GM21526 (cell line): ENCODE data around the gene DMAC1.

Experiments used
- ATAC-seq: cut with Tn5 transposase; IDR thresholded peaks from one replicate; pipeline ENCODE4 v1.9.1; 2021; ENCODE audit warnings: moderate library complexity; ENCODE audit not compliant: unreplicated experiment, low FRiP score

The DMAC1 gene, protein sequence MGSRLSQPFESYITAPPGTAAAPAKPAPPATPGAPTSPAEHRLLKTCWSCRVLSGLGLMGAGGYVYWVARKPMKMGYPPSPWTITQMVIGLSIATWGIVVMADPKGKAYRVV

DNA sequence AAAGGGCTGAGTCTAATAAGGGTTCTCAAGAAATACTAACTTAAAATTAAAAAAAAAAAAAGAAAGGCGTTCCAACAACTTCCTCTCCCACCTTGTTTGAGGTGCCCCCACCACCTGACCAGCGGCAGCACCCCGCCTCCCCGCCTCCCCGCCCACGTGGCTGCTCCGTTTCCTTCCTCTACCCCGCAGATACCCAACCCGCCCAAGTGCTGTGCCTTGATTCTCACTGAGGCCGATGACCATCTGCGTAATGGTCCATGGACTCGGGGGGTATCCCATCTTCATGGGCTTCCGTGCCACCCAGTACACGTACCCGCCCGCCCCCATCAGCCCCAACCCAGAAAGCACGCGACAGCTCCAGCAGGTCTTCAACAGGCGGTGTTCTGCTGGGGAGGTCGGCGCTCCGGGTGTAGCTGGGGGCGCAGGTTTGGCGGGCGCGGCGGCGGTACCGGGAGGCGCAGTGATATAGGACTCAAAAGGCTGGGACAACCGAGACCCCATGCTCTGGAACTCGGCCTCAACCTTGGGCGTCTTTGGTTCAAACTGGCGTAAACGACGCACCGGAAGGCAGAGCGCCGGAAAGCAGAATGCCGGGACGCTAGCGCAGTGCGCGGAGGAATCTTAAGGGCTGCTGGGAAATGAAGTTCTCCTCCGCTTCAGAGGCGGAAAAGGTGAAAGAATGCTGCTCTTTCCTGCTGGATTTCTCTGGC, at the start of gene DMAC1:
Gene DMAC1 (minus strand): TSS at position 545 of the 710 bp plus-strand sequence. CDS start 44 bp downstream, at position 501.
- ATAC-seq: peak; percentile 94

DNA sequence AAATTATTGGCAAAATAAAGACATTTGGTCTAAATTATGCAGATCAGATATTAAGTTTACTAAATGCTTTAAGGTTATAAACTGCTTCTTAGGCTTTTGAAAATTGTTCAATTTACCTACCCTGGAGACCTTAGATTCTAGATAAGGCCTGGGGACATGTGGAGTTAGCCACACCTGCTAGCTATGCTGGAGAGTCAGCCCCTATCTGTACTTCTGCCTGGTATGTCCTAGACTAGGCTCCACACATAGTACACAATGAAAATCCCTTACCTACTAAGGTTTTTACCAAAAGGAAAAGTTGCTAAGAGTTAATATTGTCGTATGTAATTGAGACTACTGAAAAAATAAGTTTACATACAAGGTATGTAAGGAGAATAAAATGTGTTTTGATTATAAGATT, 49.8 kb upstream of the DMAC1 start:
- no peak for ATAC-seq

DNA sequence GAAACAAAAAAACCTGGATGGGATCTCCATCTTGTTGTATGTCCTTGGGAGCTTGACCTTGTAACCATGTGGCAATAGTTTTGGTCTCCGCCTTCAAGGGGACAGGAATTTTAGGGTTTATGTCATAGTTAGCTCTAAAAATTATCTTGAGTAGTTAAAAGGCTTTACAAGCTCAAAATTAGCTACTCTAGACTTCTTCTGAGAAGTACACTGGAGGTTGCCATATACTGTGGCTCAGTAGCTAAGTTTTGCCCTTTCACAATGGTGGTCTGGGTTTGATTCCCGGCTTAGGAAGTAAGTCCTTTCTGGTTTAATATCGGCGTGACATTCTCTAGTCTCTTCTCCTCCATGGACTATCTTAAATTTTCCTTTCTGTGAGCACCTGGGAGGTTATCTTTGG, 48.9 kb upstream of the DMAC1 start:
- no peak for ATAC-seq

DNA sequence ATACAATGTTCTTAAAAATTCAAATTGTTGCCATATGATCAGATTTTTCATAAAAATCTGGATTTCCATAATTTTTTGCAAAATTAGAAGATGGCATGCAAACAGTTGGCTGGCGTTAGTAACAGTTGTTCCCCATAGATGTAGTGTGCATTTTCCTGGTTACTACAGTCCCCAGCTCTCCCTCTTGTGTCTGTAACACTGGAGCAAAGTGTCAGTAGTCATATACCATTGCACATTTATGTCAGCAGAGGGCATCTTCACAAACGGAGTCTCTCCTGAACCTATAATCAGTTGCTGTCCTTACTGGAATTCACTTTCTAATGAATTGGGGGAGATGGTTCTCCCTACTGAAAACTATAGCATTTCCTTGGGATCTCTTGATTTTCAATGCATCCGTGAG, 44.7 kb upstream of the DMAC1 start:
- no peak for ATAC-seq

DNA sequence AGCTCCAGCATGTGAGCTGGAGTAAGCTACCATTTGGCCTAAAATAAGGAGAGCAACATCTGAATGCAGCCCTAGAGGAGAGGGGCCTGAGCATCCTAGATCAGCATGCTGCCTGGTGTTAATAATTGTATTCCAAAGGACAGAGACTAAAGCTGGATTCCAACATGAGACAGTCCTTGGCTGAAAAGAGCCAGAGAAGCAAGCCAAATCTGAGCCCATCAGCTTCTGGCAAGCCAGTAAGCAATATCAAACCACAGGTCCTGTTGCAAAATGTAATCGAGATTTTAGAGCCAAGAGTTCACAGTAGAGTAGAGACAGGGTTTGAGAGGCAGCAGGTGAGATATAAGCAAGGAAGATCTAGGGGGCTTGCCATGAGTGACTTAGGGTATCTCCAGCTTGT, 42.3 kb upstream of the DMAC1 start:
- no peak for ATAC-seq

DNA sequence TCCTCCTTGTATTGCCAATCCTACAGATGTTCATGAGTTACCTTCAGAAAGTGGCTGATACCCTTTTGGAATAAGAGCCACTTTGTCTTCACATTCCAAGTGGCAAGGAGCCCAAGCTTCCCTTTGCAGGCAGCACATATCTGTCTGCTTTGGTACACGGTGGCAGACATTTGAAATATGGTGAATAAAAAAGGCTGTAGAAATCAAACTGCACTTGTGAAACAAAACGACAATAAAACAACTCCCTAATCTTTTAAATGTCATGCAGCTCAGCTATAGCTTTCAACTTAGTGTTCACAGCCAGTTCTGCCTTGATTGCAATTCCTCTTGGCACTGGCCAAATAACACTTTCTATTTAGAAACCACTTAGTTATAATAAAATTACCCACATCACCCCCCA, 35.0 kb upstream of the DMAC1 start:
- ATAC-seq: no peak

DNA sequence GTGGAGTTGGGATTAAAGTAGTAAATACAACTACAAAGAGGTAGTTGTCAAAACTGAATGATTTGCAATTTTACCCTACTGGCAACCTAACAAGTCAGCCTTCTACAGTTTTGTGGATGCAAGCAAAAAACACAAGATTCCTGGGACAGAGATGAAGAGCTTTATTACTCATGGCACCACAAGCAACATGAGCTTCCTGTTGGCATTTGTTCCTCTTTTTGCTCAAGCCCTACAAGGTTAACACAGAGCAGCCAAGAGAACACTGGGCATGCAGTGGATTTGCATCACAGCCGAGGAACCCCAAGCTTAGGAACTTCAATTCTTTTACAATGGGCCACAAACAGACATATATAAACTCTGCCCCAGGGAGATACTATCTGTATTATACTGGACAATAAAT, 28.8 kb upstream of the DMAC1 start:
- no peak for ATAC-seq

DNA sequence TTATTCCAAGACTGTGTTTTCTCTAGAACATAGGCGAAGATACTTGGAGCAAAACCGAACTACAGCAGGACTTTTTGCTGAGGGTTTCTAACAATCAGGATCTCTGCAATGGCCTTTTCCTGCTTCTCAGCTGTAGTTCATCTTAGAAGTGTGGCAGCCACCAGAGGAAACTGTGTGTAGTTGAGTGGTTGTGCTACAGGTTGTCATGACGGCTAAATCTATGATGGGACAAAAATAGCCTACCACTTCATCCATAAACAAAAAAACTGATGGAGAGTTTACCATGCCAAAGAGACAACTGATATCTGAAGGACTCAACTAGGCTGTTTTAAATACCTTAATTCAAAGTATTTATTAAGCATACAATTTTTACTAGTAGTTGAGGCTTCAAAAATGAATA, 28.2 kb upstream of the DMAC1 start:
- ATAC-seq: no peak

DNA sequence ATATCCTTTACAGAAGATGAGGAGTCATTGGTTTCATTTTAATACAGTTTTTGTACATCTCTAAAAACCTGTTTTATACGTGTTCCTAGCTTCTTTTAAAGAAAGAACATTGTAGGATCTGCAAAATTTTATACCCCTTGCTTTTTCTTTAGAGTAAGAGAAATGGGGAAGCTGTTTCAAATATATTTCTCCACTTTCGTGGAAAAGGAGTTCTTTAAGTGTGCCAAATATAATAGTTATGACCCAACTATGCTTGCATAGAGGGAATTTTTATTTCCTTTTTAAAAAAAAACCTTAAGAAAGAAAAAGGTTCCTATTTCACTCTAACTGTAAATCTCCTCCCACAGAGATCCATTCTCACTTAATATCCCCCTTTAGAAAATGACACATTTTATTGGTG, 27.5 kb upstream of the DMAC1 start:
- ATAC-seq: no peak

DNA sequence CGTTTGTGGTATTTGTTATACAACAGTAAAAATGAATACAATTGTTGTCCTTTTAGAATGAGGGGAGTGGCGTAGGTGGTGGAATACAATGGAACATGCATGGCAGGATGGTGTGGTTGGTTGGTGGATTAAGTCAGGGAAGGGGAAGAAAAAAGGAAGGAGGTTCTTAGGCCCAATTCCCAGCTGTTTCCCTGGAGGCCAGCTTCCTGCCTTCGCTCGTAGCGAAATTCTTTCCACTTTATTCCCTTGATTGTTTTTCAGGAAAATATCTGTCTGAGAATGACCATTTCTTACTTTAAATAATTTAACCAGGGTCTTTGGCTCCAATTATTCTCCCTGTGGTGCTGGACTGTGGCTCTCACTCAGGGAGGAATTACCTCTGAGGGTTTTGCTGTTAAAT, 24.1 kb upstream of the DMAC1 start:
- ATAC-seq: no peak

DNA sequence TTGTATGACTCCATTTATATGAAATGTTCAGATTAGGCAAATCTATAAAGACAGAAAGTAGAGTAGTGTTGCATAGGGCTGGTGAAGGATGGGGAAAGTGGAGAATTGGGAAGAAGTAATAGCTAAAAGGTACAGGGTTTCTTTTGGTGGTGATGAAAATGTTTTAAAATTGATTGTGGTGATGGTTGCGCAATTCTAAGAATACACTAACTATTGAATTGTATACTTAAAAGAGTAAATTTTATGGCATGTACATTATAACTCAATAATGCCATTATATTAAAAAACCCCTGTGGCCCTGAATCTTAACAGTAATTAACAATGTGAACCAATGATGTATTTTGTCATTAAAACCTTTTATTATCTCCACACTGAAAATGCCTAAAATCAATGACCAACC, 20.4 kb upstream of the DMAC1 start:
- ATAC-seq: no peak

DNA sequence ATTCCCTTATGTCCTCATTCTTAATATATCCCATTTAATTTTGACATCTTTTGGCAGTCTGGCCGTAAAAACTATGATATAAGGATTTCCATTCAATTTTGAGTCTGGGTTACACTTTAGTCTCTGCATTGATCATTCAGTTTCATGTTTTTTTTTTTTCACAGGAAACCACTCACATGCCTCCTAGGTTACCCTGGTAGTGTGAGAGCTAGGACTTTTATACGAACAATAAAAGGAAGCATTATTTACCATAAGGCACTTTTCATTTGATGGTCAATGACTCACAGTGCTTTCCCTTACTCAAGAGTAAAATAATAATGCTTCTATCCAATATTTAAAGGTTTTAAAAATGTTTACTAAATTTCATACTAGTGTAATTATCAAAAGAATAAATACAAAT, 16.4 kb upstream of the DMAC1 start:
- no peak for ATAC-seq

DNA sequence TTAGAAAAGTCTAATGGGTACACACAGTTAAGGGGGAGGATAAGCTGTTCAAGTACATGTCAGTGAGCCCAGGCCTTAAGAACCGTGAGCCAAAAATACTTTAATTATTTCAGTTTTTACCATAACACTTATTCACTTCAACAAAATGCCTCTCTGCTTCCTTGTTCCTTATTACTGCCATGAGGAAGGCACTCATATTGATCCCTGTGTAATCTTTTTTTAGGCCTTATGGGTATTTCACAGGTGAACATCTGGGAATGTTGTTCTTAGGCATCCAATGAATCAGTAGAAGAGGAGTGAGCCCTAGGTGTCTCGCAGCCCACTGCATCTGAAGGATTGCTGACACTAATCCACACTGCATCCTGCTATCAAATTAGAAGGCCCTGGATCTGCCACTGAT, 13.5 kb upstream of the DMAC1 start:
- no peak for ATAC-seq

DNA sequence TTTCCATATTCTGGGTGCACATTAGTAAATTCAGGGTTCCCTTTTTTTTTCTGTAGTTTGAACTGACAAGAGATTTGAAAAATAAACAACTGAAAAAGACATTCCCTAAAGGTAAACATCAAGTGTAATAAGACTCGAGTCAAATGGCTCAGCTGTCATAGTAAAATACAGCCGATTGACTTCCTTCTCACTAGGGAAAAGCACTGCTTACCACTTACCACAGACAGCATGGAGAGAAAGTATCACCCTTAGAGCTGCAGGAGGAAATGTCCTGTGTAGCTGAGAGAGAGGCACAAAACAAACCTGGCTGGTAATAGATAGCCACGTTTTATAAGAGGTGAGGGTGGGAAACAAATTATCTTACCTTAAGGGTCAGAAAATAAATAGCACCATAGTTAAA, 12.1 kb upstream of the DMAC1 start:
- no peak for ATAC-seq

DNA sequence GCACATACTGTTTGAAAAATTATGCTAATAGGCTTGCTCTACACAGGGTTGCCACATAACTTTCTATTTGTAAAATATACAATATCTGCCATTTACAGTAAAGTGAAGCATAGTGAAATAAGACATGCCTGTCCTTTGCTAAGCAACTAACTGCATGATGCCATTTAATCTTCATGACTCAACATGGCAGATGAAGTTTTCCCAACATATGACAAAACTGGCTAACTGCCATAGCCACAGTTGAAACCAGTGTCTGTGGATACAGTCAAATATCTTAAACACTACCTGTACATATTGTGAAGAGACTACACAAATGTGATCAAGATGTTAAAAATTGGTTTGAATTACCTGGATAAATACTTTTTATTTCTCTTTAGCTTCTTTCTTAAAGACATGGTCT, 3.1 kb upstream of the DMAC1 start:
- no peak for ATAC-seq

DNA sequence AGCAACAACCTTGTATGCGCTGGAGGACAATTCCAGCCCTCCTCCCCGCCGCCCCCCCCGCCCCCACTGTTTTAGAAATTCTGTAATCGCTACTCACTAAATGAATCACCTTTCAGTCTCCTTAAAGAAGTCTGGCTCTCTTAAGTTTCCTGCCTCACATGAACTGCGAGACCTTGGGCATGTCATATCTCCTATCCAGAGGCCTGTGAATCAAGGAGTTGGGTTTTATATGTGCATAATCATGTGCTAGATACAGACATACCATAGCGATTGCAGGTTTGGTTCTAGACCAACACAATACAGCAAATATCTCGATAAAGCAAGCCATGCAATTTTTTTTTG, 337 bp upstream of the DMAC1 start:
- peak; percentile 19 for ATAC-seq

DNA sequence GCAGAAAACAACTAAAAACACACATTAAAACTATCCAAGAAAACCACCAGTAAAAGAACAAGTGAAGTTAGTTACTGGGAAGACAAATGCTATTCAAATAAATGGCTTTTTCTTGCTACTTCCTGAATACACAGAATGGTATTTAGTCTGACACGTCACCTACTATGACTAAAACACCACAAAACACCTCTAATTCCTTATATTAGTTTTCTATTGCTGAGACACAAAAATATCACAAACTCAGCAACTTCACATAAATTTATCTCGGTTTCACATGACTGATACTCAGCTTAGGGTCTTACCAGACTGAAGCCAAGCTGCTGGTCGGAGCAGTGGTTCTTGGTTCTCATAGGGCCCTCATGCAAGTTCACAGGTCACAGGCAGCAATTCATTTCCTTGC, 5.4 kb downstream of the DMAC1 start:
- no peak for ATAC-seq

DNA sequence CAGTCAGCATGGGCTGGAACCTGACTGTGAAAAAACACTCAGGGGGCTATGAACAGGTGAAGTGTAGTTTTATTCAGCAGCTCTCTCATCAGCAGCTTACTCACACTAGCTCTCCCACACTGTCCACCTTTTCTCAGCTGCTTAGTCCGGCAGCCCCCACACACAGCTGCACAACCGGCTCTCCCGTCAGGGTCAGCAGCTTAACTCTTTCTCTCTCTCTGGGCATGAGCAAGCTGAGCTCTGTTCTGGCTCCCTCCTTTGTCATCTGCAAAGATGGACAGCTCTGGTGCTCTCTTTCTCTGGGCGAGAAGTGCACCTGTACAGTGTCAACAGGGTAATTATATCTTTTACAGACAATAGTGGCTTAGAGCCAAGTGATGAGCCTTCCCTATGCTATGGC, 8.2 kb downstream of the DMAC1 start:
- no peak for ATAC-seq

DNA sequence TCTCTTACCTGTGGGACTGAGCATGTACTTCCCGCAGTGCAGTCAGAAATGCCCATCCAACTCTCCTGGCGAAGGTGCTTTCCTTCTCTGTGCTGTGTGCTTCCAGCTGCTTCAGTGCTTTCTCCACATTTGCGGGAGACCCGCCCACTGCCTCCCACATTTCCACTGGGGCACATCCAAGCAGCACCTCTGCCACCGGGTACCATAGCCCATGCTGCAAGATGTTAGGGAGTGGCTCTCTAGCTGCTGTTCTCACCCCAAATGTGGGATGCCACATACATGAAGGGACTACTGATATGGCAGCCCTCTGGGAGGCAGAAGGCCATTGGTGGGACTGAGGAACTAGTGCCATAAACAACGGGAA, 8.8 kb downstream of the DMAC1 start:
- ATAC-seq: no peak

DNA sequence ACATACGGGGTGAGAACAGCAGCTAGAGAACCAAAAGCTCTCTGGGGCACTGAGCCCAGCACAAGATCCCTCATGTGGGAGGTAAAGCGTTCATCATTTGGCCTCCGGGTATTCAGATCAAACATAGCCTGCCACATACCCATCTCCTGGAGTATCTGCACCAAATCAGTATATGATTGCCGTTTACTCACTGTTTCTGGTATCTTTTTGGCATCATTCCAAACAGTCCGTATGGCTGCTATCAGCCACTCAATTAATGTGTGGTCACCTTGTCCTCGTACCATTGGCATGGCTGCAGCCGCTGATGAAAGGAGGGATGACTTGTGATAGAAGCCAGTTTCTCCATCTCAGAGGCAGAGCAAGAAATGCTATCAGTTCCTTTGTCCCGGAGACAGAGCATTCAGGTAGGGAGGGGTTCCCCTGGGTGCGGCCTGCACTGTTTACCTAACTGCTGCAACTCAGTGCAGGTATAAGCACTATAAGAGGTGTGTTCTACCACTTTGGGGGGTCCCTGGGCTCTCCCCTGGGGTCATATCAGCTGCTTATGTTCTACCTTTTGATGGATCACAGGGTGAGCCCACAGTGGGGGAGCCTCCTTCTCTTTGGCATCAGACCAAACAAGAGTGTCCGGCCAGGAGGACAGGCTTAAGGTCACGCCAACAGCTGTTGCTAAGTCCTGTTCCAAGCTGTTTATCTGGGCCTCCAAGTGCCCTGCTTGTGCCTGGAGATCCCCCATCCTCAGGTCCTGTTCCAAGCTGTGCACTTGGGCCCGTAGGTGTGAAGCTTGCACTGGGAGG, 9.4 kb downstream of the DMAC1 start:
- no peak for ATAC-seq

DNA sequence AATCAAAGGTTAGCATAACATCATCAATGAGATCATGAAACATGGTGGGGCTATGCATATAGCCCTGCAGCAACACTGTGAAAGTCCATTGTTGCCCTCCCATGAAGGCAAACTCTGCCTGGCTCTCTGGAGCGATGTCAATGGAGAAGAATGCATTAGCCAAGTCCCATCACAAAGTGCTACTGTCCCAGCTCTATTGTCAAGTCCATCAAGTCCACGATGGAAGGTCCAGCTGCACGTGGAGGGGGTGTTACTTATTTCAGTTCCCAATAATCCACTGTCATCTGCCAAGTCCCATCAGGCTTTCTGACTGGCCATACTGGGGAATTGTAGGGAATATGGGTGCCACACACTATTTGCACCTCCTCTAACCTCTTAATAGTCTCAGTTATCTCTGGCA, 10.8 kb downstream of the DMAC1 start:
- ATAC-seq: no peak

DNA sequence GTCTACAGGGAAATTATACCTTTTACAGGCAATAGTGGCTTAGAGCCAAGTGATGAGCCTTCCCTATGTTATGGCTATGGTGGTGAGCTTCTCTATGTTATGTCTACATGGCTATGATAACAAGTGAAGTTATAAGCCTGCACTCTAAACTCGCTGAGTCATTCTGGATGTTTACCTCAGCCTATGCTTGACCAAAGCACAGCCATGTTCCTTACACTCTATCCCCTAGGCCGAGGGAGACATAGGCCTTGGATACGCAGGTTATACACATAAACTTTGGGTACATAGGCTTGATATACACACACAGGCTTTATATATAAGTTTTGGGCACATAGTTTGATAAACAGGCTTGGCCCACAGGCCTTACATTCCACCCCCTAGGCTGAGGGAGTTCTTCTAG, 13.8 kb downstream of the DMAC1 start:
- no peak for ATAC-seq
